Stimulated activated CD8-positive, alpha-beta memory T cell treated with anti-CD3 and anti-CD28 coated beads, Interleukin-15, amount 100 ng/mL, for 1 hour (primary cell): ENCODE results near the gene AK9.

ENCODE experiments used
- DNase-seq: peaks from one replicate; pipeline ENCODE4 v3.0.0-alpha.2; 2020; ENCODE audit warnings: low read depth

The AK9 gene

DNA sequence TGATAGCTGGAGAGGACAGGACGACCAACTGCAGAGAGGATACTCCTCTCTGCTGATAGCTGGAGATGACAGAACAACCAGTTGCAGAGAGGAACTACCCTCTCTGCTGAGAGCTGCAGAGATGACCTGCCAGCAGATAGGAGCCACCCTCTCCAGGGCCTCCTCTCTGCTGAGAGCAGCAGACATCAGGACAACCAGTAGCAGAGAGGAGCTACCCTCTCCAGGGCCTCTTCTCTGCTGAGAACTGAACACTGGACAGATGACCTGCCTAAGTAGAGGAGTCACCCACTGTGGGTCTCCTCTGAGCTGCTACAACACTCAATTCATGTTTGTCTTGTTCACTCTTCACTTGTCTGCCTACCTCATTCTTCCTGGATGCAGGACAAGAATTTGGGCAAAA lies 180.6 kb downstream of the AK9 start:
- DNase-seq, result no peak

DNA sequence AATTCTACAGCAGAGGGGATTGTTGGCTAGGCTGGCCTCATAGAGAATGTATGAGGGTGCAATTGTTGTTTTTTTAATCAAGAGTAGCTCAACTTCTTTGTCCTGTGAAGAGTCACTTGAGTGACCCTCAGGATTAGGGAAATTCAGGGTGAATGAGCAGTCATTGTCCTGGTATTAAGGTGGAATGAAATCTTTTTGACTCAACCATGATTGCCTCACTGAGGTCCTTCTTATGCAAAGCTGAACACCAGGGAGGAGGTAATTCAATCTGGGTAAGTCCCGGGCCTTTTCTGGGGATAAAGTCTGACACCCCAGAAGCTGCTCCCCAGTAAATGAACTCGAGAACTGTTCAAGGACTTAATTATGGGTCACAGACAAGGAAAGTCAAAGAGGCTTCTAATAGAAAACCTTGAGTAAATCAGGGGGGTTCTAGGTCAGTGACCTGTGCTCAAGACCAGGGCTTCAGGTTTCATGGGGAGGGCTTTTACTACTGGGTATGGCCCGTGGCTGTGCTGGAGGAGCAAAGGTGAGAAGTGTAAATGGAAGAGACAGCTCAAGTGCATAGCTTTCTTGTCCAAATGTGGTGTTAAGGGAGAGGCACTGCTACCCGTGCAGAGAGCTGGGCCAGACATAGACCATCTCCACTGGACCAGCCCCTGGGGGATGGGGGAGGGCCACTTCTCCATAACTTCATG lies 182.7 kb downstream of the AK9 start:
- DNase-seq, result no peak

DNA sequence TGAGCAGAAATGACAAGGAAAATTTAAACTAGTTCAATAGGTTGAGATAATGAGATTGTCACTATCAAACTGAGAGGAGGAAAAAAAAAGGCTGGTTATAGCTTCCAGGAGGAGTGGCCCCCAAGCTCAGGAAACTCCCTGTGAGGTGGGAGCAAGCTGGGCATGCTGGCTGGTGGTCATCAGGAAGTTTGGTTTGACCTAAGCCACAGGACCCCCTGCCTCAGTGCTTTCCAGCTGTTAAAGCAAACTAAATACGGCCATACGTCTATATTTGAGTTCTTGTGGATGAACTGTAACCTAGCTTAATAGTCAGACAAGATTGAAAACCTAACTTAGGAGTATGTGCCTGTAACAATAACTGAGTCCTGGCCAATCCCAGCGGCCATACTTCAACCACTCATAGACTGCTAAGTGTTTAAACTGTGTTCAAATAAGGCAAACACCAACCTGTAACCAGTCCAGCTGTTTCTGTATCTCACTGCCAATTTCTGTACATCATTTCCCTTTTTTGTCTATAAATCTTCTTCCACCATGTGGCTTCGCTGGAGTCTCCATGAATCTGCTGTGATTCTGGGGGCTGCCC lies 183.4 kb downstream of the AK9 start:
- no peak for DNase-seq

DNA sequence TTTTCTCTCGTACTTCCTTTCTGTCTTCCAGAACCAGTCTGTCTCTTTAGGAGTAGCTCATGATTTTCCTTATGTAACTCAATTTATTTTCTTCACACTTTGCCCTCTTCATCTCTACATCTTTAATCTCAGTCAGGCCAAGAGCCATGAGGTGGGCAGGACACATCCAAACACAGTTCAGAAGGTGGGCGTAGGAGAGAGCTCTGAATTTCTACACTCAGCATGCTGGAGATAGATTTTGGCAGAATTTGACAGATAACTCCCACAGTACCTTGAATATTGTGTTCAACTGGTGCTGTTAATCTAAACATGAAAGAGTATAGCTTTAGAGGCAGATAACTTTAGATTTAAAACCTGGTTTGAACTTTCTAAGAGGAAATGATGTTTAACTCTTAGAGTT lies 184.2 kb downstream of the AK9 start:
- DNase-seq, result no peak

DNA sequence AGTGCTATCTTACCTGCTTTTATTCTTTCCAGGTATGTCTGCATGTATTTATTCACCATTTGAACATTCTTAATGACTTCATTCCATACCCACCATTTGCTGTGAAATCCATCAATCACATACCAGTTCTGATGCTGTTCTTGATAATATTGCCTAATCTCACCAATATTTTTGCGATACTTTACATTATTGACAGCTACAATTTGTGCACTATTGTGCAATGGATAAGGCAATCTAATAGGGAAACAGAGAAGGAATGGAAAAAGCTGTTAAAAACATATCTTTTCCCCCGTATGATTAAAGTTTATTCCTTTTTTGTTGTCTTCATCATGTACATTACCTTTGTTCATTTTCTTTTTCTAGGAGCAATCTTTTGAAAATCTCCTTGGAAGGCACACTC lies 184.7 kb downstream of the AK9 start:
- DNase-seq, result no peak

DNA sequence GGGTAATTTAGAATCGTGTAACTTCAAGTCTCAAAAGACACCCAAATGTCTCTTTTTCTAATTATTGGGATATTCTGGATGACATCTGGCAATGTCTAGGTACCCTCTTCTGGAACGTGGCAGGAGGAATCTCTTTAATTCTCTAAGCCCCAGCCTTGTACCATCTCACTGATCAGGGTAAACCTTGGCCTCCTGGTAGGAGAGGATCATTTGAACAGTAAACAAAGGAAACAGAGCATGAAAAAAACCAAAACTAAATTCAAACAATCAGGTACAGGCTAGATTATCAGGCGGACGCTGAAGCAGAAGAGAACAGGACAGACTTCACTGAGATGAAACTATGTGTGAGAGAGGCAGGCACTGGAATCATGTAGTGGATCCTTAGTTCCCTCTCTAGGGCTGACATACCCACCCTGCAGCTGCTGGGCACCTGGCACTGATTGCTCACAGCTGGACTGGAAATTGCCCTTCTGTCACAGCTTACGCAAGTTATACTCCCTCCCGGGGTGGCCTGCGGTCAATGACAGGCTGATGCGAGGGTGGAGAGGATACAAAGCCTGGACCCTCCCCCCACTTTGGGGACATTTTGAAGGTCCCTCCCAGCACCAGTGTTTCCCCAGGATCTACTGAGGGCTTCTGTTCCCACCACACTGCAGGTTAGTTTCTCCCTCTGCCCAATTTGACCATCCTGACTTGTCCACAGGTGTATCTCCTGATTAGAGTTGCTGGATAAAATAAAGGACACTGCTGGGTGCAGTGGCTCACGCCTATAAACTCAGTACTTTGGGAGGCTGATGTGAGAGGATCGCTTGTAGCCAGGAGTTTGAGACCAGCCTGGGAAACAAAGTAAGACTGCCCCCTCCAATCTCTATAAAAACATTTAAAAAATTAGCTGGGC lies 187.4 kb downstream of the AK9 start:
- DNase-seq, result no peak

DNA sequence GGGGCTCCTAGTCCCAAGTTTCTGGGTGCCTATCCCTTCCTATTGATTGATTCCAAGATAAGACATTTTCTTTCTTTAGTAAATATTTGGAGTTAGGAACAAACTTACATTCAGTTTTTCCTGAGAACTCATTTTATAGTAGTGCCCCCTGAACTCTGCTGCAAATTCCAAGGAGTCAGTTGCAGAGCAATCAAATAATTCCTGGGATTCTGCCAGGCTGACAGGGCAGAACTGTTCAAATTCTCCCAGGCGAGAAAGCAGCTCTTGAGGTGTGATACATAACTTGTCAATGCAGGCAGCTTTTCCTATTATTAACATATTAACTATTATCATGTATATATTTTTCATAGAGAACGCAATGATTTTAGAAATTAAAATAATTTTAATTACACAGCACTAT lies 192.1 kb downstream of the AK9 start:
- DNase-seq, result no peak

DNA sequence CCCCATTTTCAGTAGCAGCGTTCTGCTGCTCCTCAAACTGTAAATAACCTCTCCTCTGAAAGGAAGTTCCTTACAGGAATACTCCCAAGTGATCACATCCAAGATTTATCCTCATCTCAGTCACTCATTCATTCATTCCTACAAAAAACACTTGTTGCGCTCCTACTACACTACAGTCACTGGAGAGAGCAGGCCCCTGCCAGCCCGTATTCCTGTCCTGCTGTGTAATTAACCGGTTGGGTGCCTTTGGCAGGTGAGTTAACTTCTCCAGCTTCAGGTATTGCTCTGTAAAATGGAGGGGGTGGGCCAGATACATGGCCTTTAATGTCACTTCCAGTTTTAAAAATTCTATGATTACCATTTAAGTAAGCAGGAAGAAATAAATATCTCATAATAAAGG lies 192.9 kb downstream of the AK9 start:
- no peak for DNase-seq

DNA sequence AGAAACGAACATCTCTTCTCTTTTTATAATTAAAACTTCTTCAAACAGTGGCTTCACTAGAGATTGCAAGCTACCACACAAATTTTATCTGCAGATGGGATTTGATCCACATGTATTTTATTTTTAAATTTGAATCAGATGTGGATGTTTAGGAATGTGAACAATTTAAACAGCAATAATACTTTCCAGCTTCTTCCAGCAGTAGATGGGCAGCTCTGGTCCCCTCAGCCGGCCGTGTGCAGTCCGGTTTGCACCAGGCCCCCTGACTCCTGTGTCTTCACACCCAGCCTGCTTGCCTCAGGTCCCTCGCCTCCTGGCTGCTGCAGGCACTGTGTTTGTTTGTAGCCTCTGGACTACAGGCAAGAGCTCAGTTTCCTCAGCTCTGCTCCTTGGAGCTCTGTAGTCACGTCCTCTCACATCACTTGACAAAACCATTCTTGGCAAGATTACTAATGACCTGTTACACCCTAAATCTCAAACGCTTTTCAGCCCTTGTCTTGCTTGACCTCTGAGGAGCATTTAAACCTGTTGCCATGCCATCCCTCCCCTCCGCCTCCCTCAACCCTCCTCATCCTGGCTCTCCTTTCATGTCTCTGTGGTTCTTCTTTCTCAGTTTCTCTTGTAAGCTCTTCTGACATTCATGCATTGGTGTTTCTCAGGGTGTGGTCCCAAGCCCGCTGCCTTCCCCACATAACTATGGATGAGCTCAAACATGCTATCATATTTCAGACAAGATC lies 194.8 kb downstream of the AK9 start:
- no peak for DNase-seq

DNA sequence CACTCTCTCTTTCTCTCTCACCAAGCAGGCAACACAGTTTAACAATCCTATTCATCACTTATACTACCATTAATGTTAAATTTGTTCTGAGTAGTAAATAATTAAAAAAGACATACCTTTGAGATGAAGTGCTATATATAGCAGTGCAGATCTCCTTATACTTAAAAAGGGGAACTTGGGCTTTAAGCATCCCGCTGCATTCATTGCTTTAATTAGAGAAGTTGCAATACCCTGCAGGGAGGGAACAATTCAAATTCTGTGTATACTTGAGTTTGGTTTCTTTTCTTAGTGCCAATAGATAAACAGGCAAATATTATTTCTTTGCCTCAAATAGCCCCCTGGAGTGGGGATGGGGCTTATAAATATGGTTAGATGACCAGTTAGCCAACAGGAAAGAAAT lies 197.1 kb downstream of the AK9 start:
- no peak for DNase-seq

DNA sequence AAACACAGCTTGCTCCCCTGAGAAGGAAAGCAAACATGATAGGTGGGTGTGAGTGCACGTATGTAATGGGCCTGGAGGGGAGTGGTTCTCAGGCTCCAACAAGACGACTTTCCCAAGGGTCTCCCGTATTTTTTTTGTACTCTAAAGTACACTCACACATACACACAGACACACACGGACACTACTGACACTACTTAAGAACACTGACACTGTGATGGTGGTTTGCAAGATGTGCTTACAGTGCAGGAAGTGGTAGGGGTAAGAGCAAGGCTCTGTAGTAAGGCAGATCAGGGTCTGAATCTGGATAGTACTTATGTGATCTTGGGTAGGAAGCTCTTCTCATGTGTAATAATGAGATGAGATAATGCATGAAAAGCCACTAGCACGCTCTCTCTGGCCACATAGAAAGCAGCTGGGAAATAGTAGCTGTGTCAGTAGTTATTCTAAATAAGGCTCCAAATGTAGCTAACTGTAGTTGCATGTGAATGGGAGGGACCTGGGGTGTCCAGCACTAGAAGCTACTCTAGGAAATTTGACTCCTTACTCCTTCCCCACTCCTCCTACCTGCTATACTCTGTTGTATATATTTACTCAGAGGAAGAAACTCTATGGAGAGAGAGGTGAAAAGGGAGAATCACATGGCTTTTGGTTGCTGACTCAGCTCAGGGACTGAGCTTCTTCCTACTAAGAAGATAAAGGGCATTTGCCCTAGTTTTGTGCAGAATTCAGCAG lies 199.6 kb downstream of the AK9 start:
- DNase-seq, result no peak

DNA sequence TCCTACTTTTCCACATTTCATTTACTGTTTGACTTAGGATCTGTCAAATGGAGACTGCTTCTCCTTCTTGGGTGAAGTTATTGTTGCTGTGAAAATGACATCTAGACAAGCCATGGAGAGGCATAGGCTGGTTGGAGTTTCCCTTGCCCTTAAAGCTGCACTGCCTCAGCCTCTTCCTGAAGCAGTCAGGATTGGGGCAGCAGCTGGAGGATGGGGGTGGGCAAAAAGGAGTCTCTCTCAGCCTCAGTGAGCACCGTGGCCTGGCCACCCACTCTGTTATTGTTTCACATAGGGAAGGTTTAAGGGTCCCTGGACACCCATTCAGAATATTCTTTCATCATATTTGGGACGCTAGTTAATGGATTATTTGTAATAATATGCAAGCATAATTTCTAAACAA lies 200.3 kb downstream of the AK9 start:
- DNase-seq, result no peak

DNA sequence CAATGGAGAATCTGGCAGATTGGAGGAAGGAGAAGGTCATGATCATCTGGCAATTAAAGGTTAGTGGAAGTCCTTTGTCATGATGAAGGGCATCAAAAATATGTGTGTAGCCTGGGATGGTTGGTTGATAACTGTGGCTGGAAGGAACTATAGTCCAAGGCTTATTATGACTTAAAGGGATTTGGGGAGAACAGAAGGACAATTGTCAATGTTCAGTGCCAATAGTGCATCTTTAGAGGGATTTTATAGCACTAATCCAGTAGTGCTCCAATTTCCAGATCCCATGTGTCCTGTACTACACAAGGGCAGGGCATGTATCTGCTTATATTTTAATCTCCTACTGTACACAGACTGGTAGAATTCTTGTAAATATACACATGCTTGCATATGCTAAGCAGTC lies 203.0 kb downstream of the AK9 start:
- DNase-seq, result no peak

DNA sequence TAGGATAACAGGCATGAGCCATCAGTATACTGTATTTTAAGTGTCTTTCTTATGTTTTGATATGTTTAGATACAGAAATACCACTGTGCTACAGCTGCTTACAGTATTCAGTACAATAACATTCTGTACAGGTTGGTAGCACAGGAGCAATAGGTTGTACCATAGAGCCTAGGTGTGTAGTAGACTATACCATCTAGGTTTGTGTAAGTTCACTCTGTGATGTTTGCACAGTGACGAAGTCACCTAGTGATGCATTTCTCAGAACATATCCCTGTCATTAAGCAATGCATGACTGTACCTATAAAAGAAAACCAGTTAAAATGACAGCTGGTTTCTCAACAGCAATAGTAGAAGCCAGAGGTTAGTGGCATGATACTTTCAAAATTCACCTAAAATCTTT lies 204.9 kb downstream of the AK9 start:
- no peak for DNase-seq

DNA sequence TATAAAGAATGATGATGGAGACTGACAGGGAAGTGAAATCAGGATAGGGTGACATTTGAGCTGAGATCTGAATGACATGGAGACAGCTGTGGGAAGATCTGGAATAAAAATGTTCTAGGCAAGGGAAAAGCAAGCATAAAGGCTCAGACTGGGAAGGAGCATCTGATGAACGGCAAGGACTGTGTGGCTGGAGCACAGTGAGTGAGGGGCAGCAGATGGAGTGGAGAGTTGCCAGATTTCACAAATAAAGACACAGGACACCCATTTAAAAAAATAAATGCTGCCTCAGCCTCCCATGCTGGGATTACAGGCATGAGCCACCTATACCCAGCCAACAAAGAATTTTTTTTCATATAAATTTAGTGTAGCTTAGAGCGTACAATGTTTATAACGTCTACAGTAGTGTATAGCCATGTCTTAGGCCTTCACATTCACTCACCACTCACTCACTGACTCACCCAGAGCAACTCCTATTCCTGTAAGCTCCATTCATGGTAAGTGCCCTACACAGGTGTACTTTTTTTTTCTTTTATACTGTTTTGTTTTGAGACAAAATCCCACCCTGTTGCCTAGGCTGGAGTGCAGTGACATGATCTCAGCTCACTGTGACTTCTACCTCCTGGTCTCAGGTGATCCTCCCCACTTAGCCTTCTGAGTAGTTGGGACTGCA lies 205.6 kb downstream of the AK9 start:
- no peak for DNase-seq

DNA sequence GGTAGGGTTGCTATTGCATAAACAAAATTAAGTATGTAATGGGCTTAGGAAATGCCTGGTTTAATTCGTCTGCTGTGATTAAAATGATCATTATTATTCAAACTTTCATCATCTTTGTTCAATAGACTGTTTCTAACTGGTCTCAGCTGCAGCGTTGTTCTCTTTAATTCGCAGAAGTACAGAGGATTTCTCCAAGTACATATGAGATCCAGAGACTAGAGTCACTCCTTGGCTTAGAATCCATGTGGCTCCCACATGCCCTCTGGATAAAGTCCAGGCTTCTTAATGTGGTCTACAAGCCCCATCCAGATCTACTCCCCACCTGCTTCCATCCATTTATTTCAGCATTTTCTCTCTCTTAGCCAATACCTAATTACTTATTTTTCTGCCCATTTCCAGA lies 206.9 kb downstream of the AK9 start:
- DNase-seq, result no peak

DNA sequence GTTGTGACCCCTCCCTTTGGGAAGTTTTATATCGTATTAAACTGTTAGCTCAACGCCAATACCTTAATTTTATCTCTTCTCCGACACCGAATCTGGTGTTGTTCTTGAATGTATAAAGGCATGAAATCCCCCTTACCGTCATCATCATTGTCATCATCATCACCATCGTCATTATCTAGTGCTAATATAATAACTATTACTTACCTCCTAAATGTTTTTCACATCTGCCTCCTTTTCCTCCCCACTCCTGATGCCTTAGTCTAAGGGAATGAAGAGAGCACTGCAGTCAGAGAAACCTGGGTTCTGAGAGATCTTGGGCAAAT lies 207.3 kb downstream of the AK9 start:
- no peak for DNase-seq

DNA sequence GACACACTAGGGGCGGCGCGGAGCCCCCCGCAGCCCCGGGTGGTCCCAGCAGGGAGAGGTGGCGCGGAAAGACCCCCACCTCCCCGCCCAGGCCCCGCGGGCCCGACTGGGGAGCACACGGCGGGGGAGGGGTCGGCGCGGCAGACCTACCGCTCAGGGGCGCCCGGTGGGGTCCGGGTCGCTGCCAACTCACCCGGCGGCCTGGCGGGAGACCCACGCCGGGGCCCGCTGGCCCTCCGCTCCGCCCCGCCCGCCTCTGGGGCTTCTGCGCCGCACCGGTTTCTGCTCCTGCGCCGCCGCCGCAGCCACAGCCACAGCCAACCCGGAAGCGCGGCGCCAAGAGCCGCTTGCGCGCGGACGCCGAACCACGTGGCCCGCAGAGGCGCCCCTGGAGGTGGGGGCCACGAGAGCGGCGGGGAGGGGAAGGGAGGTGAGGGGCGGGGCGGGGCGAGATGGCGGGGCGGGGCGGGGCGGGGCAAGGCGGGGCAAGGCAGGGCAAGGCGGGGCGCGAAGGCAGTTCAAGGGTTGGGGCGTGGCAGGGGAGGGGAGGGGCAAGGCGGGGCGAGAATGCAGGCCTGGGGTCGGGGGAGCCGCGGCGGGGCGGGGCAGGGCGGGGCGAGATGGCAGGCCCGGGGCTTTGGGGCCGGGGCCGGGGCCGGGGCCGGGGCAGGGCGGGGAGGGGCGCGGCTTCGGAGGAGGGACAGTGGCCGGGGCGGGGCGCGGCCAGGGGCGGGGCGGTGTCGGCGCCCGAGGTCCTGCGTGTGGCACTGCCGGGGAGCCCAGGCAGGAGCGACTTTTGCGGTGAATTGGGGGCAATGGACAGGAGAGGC lies 207.9 kb downstream of the AK9 start, which contains the start of gene ZBTB24:
ZBTB24 (minus strand) TSS at position 315 of the 830 bp plus-strand sequence. CDS start 1,193 bp downstream, outside the sequence.
- peak; percentile 70 for DNase-seq

DNA sequence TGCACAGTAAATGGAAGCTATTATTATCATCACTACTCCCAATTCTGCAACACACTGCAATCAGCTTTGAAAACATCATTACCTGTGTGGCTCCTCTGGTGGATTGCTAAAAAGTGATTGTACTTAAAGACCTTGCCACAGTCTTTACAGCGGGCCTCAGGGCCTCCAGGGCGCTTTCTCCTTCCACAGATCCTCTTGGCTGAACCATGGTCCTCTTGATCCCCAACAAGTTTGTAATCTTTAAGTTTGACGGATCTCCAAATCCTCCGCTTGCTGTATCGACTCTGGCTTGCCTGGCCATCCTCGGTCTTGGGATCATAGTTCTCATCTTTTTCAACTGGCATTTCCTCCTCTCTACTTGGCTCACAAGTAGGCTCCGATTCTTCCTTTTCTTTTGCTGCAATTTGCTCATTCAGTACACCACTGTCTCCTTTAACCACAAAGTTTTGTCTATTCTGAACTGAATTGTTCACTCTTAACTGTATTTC lies 210.0 kb downstream of the AK9 start:
- DNase-seq, result no peak
